ENCODE measurements around the gene VAV2. TPM values are rescaled to one million over a fixed set of nuclear protein-coding genes. Genes with fewer than 3 reads are reported as not detected.

VAV2 gene
- total RNA-seq, 1 donor from 2014 or later: 4.9 TPM

GRCh38 chr9:133796562-133796961 is 195.6 kb downstream of the VAV2 start:
- intact Hi-C loops (cut with DNase I): no loop called here
- ATAC-seq (ENCODE audit: poor library complexity) (no peak), DNase-seq (no peak)

GRCh38 chr9:133795049-133795448 is 197.1 kb downstream of the VAV2 start:
- DNase-seq: no peak
- intact Hi-C loops (cut with DNase I): no loop called here

DNA sequence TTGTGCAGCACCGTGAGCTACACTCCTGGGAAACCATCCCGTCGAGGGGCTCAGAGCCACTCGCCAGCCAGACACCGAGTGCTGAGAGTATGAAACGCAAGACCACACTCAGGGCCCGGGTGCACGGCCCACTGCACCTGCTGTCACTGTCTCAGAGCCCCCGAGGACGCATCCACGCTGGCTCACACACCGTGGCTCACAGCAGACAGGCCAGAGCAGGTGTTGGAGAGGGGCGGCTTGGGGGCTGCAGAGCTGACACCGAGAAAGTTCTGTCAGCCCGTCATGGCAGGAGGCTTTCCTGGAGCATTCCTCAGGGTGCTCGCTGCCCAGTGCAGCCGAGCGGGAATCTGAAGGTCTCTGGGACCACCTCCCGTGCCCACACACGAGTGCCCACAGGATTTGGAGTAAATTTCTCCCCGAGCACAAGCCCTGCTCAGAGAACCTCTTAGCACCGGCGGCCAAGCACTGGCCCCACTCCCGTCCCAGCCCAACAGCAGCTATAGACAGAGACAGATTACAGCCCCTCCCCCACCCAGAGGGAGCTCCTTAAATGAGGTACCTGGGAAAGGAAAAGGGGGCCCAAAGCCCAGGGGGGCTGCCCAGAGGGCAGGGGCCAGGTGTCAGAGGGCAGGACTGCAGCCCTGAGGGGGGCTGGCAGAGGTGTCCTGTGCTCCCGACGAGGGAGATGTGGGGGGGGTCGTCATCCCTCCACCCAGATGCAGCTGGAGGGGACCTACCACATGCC is 197.9 kb downstream of the VAV2 start:
- intact Hi-C loops (cut with DNase I): no loop called here
- DNase-seq: no peak
- ATAC-seq (ENCODE audit: poor library complexity): no peak

More at GRCh38 chr9:133795049-133795448, 197.1 kb downstream of the VAV2 start:
- ATAC-seq (ENCODE audit: poor library complexity): no peak

DNA sequence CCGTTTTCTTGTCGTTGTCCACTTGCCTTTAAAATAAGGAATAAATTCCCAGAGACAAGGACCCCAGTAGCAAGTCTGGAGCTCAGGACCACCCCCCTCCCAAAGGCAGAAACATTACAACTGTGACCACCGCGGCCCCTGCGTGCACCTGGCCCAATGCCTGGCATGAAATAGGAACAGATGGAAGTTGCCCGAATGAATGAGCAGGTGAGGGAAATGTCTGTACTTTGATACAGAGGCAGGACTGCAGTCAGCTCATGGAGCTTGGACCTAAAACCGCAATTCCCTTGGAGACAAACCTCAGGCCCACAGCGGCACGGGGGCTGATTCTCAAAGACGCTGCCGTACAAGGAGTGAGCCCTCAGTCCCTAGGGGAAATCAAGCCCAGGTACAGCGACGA is 198.7 kb downstream of the VAV2 start:
- DNase-seq (no peak), ATAC-seq (ENCODE audit: poor library complexity) (no peak)
- intact Hi-C loops (cut with DNase I): loop anchor here (2.0 kb wide), 1 partner anchor 201 kb away; no protein-coding TSS in a partner anchor

DNA sequence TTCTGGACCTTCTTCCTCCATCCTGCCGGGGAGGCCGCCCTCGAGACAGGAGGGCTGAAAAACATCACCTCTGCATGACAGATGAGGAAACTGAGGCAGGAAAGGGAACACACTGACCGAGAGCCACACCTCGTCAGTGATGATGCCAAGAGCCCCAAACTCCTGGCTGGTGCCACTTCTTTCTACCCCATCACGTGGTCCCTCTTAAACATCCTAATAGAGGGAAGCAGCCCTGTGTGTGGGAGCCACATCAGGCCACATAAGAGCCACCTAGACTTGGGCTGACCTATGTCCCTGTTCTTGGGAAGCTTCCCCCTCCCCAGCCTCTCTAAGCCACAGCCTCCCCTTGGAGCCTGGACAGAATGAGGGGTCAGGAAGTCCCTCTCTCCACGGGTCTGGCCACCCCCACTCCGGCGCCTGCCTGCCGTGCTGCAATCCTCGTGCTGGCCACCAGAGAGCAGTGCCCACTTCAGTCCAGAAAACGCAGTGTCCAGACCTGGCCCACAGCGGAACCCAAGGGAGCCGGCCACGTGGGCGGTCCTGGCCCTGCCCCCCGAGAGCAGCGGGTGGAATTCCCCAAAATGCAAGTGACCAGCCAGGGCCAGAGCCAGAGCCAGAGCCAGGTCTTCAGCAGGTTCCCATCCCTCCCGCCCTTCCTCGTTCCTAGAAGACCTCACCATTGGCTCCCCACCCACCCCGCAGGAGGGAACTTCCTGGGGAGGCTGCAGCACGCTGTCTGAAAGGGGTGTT is 199.2 kb downstream of the VAV2 start:
- intact Hi-C loops (cut with DNase I): loop anchor here (2.0 kb wide), 1 partner anchor 202 kb away; no protein-coding TSS in a partner anchor
- ATAC-seq (ENCODE audit: poor library complexity) (peak; percentile 89), DNase-seq (peak; percentile 87)

GRCh38 chr9:133791735-133792649 is 200.1 kb downstream of the VAV2 start:
- no peak for ATAC-seq (ENCODE audit: poor library complexity)
- intact Hi-C loops (cut with DNase I): loop anchor here (2.0 kb wide), 1 partner anchor 203 kb away; no protein-coding TSS in a partner anchor
- DNase-seq: no peak

DNA sequence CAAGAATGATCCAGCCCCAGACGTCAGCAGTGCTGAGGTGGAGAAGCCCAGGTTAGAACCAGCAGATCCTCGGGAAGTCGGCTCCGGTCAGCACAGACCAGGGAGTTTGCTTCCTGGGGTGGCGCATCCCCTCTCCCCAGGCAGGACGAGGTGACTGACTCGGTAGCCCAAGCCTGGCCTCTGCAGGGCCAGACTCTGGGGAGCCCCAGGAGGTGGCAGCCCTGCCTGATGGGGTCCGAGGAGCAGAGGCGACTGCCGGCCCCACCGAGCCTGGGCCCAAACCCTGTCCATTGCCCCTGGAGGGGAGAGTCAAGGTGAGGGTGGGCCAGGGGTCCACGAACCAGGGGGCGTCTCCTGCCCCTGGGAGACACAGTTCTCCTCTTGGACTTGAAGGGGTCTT is 201.1 kb downstream of the VAV2 start:
- no peak for ATAC-seq (ENCODE audit: poor library complexity)
- DNase-seq: no peak
- intact Hi-C loops (cut with DNase I): no loop called here

DNA sequence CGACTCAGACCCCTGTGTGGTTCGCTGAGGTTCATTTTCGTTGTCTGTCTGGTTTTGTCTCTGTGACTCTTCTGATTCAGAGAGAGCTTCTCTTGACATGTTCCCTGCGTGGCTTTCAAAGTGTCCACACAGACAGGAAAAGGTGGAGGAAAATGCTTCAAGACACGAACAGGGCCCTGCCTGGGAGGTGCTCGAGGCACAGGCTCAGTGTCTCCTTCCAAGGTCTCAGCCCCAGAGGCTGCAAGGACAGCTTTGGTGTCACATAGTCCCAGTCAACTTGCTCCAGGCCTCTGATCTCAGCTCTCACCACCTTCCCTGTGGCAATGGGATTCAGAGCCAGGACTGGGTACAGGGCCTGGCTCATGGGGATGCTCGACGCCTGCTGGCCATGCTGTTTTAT is 202.3 kb downstream of the VAV2 start:
- ATAC-seq (ENCODE audit: poor library complexity) (no peak), DNase-seq (no peak)
- intact Hi-C loops (cut with DNase I): no loop called here

DNA sequence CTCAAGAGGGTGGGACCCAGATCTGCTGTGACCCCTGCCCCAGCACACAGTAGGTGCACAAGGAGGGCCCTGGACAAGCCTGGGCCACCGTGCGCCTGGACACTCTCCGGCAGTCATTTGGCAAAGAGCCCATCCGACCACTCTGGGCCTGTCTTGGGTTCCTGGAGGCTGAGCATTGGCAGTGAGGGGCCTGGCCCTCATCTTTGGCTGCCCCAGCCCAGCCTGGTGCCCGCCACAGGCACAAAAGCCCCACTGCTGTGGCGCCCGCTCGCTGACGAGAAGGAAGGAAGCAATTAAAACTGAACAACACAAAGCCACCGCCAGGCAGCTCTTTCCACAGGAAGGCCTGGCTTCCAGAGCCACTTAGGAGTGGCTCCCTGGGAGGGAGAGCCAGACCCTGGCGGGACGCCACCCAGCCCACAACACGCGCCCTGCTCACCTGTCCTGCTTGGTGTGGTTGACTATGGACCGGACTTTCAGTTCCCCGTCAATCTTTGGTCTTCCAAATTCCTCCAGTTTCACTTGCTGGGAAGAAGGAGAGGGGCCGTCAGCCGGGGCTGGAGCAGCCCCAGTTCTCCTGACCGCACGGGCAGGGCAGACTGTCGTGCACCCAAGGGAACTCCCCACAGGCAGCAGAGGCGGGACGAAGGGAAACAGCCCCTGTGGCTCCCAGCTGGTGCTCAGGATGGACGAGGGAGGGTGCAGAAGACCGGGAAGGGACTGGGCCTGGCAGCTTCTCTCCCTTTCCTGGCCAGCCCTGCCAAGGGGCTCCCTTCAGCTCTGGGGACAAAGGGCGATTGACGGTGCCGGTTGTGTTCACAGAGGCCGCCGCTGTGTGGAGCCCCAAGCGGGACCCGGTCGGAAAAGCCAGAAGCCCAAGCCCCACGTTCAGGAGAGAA is 203.1 kb downstream of the VAV2 start:
- DNase-seq: peak; percentile 62
- intact Hi-C loops (cut with DNase I): no loop called here
- peak; percentile 5 for ATAC-seq (ENCODE audit: poor library complexity)

DNA sequence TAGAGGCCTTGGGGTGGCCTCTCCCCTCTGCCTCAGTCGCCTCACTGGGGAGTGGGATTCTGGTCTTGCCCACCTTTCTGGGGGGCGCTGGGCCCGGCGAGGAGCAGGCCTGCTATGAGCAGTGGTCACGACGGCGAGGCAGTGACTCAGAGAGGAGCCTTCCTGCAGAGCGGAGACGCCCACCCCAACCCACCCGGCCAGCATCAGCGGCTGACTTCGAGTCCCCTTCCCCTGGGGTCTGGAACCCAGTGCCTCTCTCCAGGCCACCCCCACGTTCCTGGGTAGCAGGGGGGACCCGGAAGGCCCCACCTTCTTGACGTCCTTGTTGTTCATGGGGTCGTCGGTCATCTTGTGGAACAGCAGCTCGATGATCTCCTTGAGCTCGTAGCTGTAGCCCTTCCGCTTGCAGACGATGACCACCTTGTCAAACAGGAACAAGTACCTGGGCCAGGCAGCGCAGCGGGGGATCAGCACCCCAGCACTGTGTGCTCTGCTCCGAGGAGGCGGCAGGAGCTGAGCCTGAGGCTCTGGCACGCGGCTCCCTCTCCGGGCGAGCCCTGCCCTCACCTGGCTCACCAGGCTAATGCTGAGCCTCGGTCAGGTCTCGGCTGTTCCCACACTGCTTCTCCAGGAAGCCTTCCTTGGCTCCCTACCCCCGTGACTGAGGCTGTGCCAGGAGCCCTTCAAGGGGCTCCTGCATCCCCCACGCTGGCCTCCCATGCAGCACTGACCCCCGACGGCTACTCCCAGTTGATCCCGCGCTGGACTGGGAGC is 203.9 kb downstream of the VAV2 start:
- intact Hi-C loops (cut with DNase I): no loop called here
- DNase-seq: no peak
- no peak for ATAC-seq (ENCODE audit: poor library complexity)

DNA sequence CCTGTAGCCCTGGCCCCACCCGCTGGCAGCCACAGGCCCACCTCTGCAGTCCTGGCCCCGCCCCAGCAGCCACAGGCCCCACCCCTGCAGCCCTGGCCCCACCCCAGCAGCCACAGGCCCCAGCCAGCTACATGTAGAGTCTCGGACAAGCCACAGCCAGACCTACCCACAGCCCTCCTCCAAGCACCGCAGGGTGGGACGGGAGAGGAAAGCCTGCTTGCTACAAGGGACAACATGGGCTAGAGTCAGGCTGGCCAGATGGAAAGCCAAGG is 204.4 kb downstream of the VAV2 start:
- no peak for DNase-seq
- intact Hi-C loops (cut with DNase I): no loop called here
- ATAC-seq (ENCODE audit: poor library complexity): peak; percentile 61

GRCh38 chr9:133786907-133787753 is 205.0 kb downstream of the VAV2 start:
- ATAC-seq (ENCODE audit: poor library complexity) (no peak), DNase-seq (no peak)
- intact Hi-C loops (cut with DNase I): no loop called here

- intact Hi-C loops (cut with DNase I): no loop called here
Observed at GRCh38 chr9:133786371-133786753, 205.8 kb downstream of the VAV2 start.

GRCh38 chr9:133785753-133786370 is 206.3 kb downstream of the VAV2 start:
- intact Hi-C loops (cut with DNase I): no loop called here
- DNase-seq: no peak
- no peak for ATAC-seq (ENCODE audit: poor library complexity)

More at GRCh38 chr9:133786371-133786753, 205.8 kb downstream of the VAV2 start:
- DNase-seq (no peak), ATAC-seq (ENCODE audit: poor library complexity) (no peak)

DNA sequence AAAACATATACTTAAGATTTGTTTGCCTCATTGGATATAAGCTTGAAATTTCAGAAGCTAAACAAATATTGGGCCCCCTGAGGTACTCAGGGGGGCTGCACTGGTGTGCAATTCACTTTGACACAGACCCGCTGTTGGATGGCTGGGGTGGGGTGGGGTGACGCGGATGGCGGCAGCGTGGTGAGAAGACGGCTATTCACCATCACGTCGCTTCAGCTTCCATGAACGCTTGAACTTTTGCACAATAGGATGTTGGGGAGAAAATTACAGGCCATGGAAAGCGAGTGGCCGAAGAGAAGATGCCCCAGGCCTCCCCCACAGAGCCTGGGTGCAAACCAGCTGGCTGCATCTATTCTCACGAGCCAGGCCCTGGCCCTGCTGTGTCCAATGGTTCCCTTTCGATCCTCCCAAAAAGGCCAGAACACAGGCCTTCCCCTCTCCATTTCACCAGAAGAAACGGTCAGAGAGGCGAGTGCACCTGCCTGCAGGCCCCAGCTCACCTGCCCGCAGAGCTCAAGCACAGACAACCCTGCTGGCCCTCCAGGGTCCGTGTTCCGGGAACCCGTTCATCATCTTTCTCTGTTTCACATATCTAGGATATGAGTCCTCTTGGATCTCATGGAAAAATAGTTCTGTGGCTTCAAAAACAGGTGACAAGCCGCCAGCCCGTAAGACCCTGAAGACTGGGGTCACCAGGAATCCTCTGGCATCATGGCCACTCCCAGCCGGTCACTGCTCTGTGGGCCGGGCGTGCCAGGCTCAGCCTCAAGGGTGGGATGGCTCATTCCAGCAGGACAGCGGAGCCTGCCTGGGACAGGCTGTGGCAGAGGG is 207.2 kb downstream of the VAV2 start:
- DNase-seq (no peak), ATAC-seq (ENCODE audit: poor library complexity) (no peak)
- intact Hi-C loops (cut with DNase I): loop anchor here (5.0 kb wide), 1 partner anchor 317 kb away; no protein-coding TSS in a partner anchor

Measured in Right ventricle myocardium superior (tissue), 1 donor.